GM21737 (cell line): Measurements from ENCODE around the gene AXDND1.

Experiments
- ATAC-seq: cut with Tn5 transposase; IDR thresholded peaks from one replicate; pipeline ENCODE4 v1.9.1; 2021; ENCODE audit warnings: mild to moderate bottlenecking, moderate library complexity; ENCODE audit not compliant: unreplicated experiment

The AXDND1 gene, protein sequence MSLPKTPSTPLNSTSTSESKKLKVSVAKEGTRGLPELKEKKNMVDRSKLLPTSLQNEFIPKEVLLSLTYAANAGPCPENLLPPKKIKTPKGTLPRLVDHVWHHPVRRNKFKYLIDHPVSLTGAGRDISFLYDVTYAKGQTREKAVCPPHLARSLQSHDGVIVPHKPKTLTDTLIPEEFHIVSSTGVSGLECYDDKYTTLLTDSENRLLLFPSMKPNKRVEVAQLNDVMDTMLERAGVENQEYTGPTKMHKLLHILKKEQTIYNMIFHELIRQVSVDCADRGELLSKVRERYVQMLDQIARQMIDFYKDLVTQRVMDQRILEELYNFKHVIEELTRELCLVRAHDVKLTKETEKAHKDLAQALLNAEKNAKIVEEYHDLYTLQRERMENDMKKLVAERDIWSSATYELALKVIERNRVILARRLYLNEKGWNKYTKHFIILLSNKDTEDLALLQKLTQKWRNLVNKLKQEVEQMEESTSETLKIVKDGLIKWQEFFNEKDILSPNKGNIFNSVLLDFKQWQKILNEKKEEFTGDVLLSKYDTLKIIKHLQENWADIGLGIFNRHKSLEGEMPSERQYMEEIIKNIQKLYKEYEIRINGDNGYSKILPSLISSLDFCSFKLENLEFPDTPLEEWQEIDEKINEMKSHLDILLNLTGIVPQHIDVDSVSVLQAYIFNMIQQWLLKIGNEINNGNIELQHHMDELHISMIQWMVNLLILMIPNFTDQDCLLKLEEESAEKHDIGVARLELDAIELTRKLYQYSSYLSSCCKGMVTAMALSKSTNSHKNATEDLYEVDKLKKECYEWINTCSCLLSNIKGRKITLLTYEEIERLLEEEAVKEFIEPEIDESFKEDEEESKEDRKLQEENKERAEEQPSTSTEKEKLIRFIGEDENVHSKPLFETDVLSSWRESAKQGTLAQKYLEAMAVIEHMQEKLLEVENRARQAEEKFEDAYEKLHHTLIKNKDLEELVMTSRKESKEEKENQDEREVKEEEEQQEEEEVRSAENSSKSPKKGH

DNA sequence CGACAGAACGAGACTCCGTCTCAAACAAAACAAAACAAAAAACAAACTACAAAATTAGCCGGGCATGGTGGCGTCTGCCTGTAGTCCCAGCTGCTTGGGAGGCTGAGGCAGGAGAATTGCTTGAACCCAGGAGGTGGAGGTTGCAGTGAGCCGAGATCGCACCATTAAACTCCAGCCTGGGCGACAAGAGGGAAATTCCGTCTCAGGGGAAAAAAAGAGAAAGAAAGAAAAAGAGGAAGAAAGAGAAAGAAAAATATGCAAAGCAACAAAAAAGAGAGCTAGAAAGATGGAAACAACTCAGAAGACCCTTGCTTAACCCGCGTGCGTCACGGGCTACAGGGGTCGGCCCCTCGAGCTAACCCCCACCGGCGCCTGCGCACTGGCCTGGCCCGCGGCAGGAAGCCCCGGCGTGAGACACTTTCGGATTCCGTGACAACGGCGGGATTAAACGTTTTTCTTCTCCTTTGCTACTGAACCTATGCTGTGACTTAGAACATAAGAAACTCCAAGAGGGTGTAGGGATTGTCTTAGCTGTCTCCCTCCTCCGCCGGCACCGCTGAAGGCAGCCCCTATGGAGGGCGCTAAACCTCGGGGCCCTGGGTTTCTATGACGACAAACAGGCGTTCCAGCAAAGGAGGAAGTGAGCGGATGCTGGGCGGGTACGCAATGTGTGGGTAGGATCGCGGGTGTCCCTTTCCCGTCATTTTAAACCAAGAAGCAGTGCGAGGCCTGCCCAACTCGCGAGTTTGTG is at the start of gene AXDND1:
TSS of gene AXDND1 (plus strand) at position 630 of the 751 bp plus-strand sequence. CDS start 539 bp downstream, outside the sequence.
- ATAC-seq, result peak; percentile 97

DNA sequence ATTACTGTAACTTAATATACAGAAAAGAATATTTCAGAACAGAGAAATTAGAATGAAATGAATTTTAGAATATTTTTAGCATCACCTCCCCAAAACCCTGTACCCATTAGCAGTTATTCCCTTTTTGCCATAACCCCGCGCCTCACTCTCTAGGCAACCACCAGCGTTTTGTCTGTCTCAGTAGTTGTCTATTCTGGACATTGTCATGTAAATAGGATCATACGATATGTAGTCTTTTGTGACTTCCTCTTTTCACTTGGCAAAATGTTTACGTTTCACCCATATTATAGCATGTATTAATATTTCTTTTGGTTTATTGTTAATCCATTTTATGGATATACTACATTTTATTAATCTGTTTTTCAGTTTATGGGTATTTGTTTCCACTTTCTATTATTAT is 47.3 kb upstream of the AXDND1 start:
- ATAC-seq, result no peak

DNA sequence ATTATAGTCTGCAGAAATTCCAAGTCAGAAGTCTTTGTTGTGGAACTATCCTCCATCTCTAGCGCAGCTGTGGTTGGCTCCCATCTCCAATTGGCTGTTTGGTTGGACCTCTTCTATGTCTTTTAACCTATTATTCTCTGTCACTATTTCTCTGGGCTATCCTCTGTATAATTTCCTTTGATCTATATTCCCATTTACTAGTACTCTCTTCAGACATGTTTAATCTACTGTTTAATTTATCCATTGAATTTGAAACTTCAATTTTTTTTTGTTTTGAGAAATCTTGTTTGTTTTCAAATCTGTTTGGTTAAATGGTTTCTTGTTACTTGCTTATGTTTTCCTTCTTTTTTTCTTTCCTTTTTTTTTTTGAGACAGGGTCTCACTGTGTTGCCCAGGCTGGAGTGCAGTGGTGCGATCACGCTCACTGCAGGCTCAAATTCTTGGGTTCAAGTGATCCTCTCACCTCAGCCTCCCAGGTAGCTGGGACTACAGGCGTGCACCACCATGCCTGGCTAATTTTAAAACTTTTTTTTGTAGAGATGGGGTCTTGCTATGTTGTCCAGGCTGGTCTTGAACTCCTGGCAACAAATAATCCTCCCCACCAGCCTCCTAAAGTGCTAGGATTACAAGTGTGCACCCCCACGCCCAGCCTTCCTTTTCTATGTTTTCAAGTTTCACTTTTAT is 44.1 kb upstream of the AXDND1 start:
- no peak for ATAC-seq

DNA sequence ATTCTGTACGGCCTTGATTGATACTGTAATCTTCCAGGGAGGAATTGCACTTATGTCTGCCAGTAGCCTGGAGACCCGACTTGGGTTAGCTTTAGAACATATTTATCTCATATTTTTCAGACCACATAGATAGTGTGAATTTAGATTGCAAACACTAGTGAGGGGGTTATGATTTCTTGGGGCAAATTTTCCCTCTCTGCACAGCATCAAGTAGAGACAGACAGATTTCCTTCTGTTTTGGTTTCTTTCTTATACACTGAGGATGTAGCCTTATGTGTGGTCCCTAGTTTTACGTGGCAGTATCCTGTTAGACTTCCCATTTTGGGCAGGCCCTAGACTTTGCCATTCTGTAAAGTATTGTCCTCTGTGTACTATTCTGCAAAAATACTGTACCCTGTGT is 43.2 kb upstream of the AXDND1 start:
- no peak for ATAC-seq

DNA sequence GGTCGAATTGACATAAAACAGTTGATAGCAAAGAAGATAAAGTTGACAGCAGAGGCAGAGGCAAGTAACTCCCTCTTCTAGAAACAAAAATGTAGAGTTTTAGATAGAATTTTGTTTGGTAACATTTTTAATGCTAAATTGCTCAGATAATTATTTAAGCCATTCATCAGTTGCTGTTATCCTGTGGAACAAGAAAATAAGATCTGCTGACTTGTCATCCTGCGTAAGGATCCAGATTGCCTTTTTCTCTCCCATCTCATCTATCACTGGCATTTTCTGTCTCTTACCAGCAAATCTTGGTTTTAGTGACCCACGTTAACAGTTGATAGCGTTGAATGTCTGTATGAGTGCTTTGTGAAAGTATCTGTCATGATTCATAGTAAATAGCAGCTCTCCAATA is 42.3 kb upstream of the AXDND1 start:
- ATAC-seq, result no peak

DNA sequence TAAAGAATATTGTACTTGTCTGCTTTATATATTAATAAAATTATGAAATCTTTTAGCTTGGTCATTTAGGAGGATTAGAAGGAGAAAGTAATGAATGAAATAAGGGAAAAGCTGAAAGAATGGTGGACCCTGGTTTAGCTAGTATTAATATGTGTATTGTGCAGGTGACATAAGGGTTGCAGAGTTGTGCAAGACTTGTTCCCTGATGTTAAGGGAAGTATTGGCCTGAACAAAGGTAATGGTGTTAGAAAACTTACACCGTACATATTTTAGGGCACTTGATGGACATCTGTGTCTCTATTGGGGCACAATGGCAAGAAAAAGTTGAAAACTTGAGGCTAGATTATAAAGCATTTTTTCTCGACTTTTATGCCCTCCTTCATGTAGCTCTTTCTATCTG is 39.9 kb upstream of the AXDND1 start:
- ATAC-seq, result no peak

DNA sequence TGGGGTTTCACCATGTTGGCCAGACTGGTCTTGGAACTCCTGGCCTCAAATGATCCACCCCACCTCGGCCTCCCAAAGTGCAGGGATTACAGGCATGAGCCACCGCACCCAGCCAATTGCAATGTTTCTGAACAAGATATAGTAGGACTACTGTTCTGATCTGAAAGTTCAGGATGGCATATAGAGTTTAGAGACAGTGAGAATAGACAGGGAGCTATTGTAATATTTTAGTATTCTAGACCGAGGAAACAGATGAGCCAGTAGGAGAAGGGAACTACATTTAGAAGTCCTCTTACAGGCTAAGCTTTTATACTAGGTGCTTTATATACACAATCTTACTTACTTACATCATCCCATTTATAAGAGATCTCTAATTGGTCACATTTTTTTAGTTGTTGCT is 39.0 kb upstream of the AXDND1 start:
- ATAC-seq, result no peak

DNA sequence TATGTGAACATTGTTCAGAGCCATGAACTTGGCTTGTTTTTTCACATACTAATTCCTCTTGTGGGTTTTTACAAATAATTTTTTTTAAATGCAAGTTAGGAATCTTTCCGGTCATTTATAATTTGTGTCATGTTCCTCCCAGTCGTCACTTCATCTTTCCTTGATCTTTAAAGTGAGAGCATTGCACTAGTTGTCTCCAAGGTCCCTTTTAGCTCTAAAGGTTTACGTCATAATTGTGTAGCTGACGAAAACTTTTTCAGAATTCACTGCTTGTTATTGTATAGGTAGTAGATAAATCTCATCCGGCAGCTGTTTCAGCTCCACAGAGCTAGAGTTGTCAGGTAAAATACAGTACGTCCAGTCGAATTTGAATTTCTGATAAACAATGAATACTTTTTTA is 38.6 kb upstream of the AXDND1 start:
- no peak for ATAC-seq

DNA sequence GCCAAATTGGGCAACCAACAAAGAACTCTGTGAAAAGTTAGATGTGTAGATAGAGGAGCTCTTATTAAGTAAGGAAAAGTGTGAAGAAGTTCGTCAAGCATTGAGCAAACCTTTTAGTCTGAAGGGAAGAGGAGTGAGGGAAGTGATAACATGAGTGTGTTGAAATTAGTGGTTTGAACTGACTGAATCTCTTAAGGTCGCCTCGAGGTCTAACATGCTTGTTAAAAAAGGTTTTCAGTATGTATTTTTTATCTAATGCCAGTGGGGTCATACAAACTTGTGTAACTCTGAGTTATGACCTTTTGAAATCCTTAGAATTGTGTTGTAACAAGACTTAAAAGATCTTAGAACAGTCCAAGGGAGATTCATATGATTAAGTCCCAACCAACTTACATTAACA is 38.1 kb upstream of the AXDND1 start:
- ATAC-seq, result no peak

DNA sequence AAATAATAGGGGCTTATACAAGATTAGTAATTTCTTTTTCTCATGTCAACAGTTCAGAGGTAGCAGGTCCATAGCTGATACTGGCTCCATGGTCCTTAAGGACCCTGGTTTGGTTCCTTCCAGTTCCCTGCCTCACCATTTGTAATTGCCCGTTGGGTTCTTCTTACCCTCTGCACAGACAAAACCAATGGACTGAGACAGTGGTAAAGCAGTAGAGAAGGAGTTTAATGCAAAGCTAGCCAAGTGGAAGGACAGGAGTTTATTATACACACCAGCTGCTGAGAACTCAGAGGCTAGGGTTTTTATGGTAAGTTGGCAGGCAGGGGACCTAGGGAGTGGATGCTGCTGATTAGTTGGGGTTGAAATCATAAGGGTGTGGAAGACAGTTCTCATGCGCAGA is 35.9 kb upstream of the AXDND1 start:
- ATAC-seq, result no peak

DNA sequence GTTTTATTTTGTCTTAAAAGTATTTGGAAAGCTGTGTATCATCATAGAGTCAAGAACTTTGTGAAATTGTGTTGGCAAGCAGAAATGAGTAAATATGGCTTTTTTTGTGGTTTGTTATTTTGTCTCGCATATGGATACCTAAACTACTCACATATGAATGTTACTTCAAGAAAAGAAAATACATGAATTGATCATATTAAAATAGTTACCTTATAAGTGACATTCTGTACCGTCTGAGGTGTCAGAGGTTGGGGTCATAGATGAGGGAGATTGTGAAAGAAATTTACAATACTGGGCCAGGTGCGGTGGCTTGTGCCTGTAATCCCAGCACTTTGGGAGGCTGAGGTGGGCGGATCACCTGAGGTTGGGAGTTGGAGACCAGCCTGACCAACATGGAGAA is 31.3 kb upstream of the AXDND1 start:
- no peak for ATAC-seq

DNA sequence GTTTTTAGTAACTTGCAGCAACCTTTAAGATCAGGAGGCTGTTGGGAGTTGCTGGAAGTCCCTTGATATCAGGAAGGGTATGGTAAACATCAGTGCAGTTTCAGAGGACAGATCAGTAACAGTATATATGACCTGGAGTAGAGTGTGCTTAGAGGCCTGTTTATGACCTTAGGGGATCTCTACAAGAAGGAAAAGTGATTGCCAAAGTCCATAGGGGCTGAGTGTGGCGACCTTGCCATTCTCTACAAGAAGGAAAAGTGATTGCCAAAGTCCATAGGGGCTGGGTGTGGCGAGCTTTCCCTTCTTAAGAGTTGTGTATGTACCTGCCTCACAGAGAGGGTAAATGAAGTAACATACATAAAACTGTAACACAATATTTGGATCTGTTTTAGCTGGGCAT is 28.5 kb upstream of the AXDND1 start:
- no peak for ATAC-seq

DNA sequence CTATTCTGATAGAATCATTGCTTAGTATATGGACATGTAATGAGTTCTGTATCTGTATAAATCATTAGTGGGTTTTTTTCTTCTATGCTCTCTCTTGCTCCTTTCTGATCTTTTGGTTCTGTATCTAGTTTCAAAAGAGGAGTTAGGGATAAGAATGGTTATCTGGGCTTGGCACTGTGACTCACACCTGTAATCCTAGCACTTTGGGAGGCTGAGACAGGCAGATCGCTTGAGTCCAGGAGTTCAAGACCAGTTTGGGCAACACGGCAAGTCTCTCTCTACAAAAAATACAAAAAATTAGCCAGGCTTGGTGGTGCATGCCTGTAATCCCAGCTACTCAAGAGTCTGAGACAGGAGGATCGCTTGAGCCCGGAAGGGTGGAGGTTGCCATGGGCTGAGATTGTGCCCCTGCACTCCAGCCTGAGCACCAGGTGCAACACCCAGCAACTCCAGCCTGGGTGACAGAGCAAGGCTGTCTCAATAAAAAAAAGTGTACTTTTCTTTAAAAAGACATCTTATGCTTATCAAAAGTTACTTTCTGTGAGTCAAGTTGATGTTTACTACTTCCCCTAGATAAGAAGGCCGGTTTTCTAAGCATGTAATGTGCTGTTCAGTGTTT is 27.7 kb upstream of the AXDND1 start:
- ATAC-seq, result no peak

DNA sequence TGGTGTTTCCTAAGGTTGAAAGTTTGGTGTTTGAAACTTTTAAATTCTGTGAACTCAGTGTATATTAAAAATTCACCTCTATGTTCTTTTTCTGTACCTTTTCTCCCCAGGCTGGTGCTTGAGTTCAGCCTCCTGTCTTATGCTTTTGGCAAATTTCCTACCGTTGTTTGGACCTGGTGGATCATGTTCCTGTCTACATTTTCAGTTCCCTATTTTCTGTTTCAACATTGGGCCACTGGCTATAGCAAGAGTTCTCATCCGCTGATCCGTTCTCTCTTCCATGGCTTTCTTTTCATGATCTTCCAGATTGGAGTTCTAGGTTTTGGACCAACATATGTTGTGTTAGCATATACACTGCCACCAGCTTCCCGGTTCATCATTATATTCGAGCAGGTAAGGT is 24.9 kb upstream of the AXDND1 start:
- no peak for ATAC-seq

DNA sequence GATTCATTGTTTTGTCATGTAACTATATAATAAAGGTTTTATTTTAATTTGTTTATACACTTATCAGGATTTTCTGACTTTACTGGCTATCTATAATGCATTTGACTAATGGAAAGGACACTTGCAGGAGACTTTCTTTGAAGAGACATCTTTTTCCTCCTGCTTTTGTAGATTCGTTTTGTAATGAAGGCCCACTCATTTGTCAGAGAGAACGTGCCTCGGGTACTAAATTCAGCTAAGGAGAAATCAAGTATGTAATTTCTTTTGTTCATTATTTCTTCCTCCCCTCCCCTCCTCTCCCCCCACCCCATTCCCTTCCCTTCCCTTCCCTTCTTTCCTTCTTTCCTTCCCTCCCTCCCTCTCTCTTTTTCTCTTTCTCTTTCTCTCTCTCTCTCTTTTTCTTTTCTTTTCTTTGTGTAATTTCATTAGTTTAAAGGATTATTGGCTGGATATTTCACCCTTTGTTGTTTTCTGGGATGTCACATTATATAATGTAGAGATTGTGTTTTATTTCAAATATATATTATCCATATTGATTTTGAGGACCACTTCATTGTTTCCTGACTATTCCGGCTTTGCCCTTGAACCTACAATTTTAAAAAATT is 23.7 kb upstream of the AXDND1 start:
- no peak for ATAC-seq

DNA sequence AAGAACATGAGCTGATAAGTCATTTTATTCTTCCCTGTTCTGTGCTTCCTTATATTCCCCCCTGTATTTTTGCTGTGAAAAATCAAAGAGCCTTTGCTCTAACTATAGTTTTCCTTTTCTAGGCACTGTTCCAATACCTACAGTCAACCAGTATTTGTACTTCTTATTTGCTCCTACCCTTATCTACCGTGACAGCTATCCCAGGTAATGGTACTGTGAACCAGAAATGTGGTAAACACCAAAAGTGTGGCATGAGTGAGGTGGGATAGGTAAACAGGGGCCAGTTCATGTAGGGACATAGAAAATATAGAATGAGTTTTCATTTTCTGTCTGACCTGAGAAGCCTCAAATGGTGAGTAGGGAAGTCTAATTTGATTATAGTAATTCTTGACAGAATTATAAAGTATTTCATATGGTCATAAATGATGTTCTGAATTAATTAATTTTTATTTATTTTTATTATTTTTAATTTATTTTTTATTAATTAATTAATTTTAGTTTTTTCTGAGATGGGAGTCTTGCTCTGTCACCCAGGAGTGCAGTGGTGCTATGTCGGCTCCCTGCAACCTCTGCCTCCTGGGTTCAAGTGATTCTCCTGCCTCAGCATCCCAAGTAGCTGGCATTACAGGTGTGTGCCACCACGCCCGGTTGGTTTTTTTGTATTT is 22.9 kb upstream of the AXDND1 start:
- ATAC-seq, result no peak

DNA sequence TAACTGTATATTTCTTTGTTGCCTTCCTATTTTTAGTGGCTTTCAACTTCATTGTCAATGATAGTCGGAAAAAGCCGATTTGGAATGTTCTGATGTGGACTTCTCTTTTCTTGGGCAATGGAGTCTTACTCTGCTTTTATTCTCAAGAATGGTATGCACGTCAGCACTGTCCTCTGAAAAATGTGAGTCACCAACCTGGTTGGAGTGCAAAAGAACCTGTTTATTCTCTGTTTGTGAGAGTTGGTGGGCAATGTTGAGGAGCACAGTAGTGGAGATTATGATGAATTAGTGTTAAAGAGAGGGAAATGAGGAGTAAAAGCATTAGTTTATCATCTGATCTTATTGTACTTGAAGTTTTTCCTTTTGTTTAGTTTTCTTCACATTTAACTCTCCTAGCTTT is 14.5 kb upstream of the AXDND1 start:
- ATAC-seq, result no peak

DNA sequence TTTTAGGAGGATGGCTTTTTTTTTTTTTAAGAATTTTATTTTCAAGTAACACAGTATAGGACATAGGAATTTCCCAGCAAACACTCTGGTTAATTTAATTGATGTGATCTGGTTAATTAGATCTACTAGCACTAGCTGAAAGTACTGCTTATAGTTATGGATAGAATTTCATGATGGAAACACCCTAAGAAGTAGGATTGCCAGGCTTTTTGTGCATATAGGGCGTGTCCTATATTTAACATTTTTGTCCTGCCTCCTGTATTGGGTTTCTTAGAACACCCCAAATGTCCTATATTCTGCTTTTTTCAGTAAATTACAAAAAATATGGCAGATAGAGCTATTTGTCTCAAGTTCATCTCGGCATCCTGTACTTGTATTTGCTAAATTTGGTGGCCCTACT is 13.5 kb upstream of the AXDND1 start:
- ATAC-seq, result no peak

DNA sequence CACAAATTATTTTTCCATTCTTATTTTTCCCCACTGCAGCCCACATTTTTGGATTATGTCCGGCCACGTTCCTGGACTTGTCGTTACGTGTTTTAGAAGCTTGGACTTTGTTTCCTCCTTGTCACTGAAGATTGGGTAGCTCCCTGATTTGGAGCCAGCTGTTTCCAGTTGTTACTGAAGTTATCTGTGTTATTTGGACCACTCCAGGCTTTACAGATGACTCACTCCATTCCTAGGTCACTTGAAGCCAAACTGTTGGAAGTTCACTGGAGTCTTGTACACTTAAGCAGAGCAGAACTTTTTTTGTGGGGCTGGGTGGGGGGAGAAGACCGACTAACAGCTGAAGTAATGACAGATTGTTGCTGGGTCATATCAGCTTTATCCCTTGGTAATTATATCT is 12.2 kb upstream of the AXDND1 start:
- ATAC-seq, result no peak
